GM12878 (cell line): Measurements from ENCODE around the gene MXRA7. TPM values are rescaled to one million over a fixed set of nuclear protein-coding genes. Genes with fewer than 3 reads are reported as not detected.

Source experiments
- ATAC-seq: fragments of 200-7000 bp; cut with Tn5 transposase; 3 replicates; pipeline ENCODE4 v1.9.1; 2020; ENCODE audit warnings: mild to moderate bottlenecking, moderate library complexity
- BruUV-seq: library from RNA; stranded (reverse); fragments of 400-500 nt; replicated peaks from 2 replicates; lab custom pipeline; 2021; lab: Mats Ljungman, UMichigan
- CTCF ChIA-PET: fragments of 300-600 bp; sonication (Branson Sonifier 250); formaldehyde crosslinking; extraction: SDS; loops from one replicate; lab custom pipeline; 2021; ENCODE audit warnings: inconsistent platforms; lab: Yijun Ruan, JAX
- POLR2A ChIA-PET: fragments of 350-600 bp; formaldehyde crosslinking; extraction: SDS; loops from one replicate; lab custom pipeline; 2021; ENCODE audit warnings: inconsistent platforms; lab: Charles Lee
- RAD21 ChIA-PET: fragments of 300-600 bp; sonication (Branson Sonifier 250); formaldehyde crosslinking; loops from one replicate; lab custom pipeline; 2023; ENCODE audit warnings: antibody characterized with exemption; ENCODE audit not compliant: unreplicated experiment; lab: Charles Lee
- SMC1A ChIA-PET: fragments of 300-600 bp; sonication (Branson Sonifier 250); formaldehyde crosslinking; loops from one replicate; lab custom pipeline; 2023; ENCODE audit not compliant: unreplicated experiment, uncharacterized antibody; lab: Charles Lee
- DNase-seq: peaks from one replicate; pipeline ENCODE4 v3.0.0-alpha.2; 2011; ENCODE audit warnings: low read depth, low spot score
- FAIRE-seq: peaks from 3 replicates; lab custom pipeline; 2011; peaks lifted over from hg19 to GRCh38; lab: Jason Lieb, UNC
- H2AFZ ChIP-seq: 2 replicates; pipeline ENCODE4 v1.6.0; 2011; ENCODE audit warnings: low read depth, low read length, control low read depth; ENCODE audit not compliant: control insufficient read depth
- H3K27ac ChIP-seq: 2 replicates; pipeline ENCODE4 v1.5.1; 2011; ENCODE audit warnings: control low read depth; ENCODE audit not compliant: control insufficient read depth, insufficient read depth
- H3K27me3 ChIP-seq, 2 experiments: replicated peaks in 1 of 2; 2 replicates each; pipeline versions ENCODE4 v1.6.0 to v1.6.1; 2011; ENCODE audit warnings: low read length in 1 of 2; ENCODE audit not compliant: control insufficient read depth in 2 of 2, insufficient read depth in 2 of 2
- H3K36me3 ChIP-seq, 2 experiments: 2 replicates each; pipeline ENCODE4 v1.5.1; 2011; ENCODE audit warnings: low read length in 1 of 2; ENCODE audit not compliant: control insufficient read depth in 2 of 2, insufficient read depth in 2 of 2
- H3K4me1 ChIP-seq: 2 replicates; pipeline ENCODE4 v1.6.1; 2011; ENCODE audit warnings: mild to moderate bottlenecking, low read length, moderate library complexity, mixed read lengths; ENCODE audit not compliant: control insufficient read depth, insufficient read depth
- H3K4me2 ChIP-seq: 2 replicates; pipeline ENCODE4 v1.6.0; 2011; ENCODE audit warnings: control low read depth; ENCODE audit not compliant: control insufficient read depth, insufficient read depth
- H3K4me3 ChIP-seq: fragments of 200-600 bp; sonication (generic); 2 replicates; pipeline ENCODE4 v1.5.1; 2016
- H3K79me2 ChIP-seq: 2 replicates; pipeline ENCODE4 v1.6.0; 2011; ENCODE audit warnings: low read length; ENCODE audit not compliant: control insufficient read depth, insufficient read depth
- H3K9ac ChIP-seq: 2 replicates; pipeline ENCODE4 v1.8.0; 2011; ENCODE audit warnings: low read length, control low read depth, mixed read lengths; ENCODE audit not compliant: control insufficient read depth, insufficient read depth
- H3K9me3 ChIP-seq: replicated peaks from 3 replicates; pipeline ENCODE4 v1.5.1; 2011; ENCODE audit warnings: mild to moderate bottlenecking, low read length; ENCODE audit not compliant: control insufficient read depth, insufficient read depth
- H4K20me1 ChIP-seq: 2 replicates; pipeline ENCODE4 v1.6.0; 2011; ENCODE audit not compliant: control insufficient read depth, insufficient read depth
- ATF2 ChIP-seq: IDR thresholded peaks from 2 replicates; pipeline ENCODE4 v1.6.1; 2012; ENCODE audit warnings: low read length, inconsistent platforms
- CREM ChIP-seq: IDR thresholded peaks from 2 replicates; pipeline ENCODE4 v1.6.1; 2014; ENCODE audit warnings: antibody characterized with exemption, low read depth
- E2F4 ChIP-seq: IDR thresholded peaks from 2 replicates; pipeline ENCODE4 v1.6.1; 2012; ENCODE audit warnings: low read depth, low read length, improper control_type of control experiment
- E4F1 ChIP-seq: fragments of 450-650 bp; IDR thresholded peaks from 2 replicates; pipeline ENCODE4 v1.6.1; 2018; ENCODE audit warnings: borderline replicate concordance, mild to moderate bottlenecking; ENCODE audit not compliant: partially characterized antibody
- MAX ChIP-seq: IDR thresholded peaks from 2 replicates; pipeline ENCODE4 v1.6.1; 2012; ENCODE audit warnings: low read depth, low read length, improper control_type of control experiment
- MTA3 ChIP-seq: IDR thresholded peaks from 2 replicates; pipeline ENCODE4 v1.6.1; 2012; ENCODE audit warnings: low read length, inconsistent platforms, borderline replicate concordance
- NFYA ChIP-seq: IDR thresholded peaks from 2 replicates; pipeline ENCODE4 v1.6.1; 2011; ENCODE audit warnings: low read depth, mild to moderate bottlenecking, low read length, improper control_type of control experiment, borderline replicate concordance
- POU2F2 ChIP-seq: IDR thresholded peaks from 3 replicates; pipeline ENCODE4 v1.6.1; 2011; ENCODE audit warnings: low read depth, mild to moderate bottlenecking, low read length, borderline replicate concordance
- RB1 ChIP-seq: fragments of 450-650 bp; formaldehyde crosslinking; IDR thresholded peaks from 2 replicates; pipeline ENCODE4 v1.6.1; 2017; ENCODE audit warnings: mild to moderate bottlenecking, borderline replicate concordance
- SIN3A ChIP-seq: IDR thresholded peaks from 2 replicates; pipeline ENCODE4 v1.6.1; 2012; ENCODE audit warnings: low read depth, low read length, improper control_type of control experiment
- SP1 ChIP-seq: IDR thresholded peaks from one replicate; pipeline ENCODE4 v1.6.1; 2011; ENCODE audit warnings: low read depth, low read length
- YY1 ChIP-seq: IDR thresholded peaks from 2 replicates; pipeline ENCODE4 v1.6.1; 2011; ENCODE audit warnings: low read depth, mild to moderate bottlenecking, low read length
- WGBS: methylation state at CpG from one replicate; pipeline ENCODE4 v1.1.6; 2016; ENCODE audit warnings: low lambda C conversion rate; ENCODE audit not compliant: insufficient replicate concordance, insufficient coverage; ENCODE audit errors: missing lambda C conversion rate; 5-methylcytosine and 5-hydroxymethylcytosine counted together
- in situ Hi-C: fragments of 300-500 bp; cut with MboI; formaldehyde crosslinking; loops from 9 replicates; pipeline ENCODE4 v1.14.3; 2018; ENCODE audit warnings: mixed read lengths
- intact Hi-C: fragments of 100-400 bp; cut with micrococcal nuclease; formaldehyde crosslinking; loops from one replicate; pipeline ENCODE4 v1.14.2; 2022; ENCODE audit not compliant: unreplicated experiment
- polyA plus RNA-seq, 11 experiments: library from polyadenylated mRNA; depleted of rRNA in 4 of 11; unstranded in 6 of 11; stranded (reverse) in 5 of 11; fragments of >200 nt; fragmentation: Nextera tagmentation in 4 of 11; fragmentation: Illumina TruSeq in 1 of 11; extraction: Ambion mirVana in 4 of 11; extraction: Trizol in 1 of 11; gene quantifications; 1 replicate in 1 of 11; 2 replicates in 10 of 11; pipeline versions ENCODE4 v1.2.1 to v1.2.3, GENCODE V29; 2011 to 2016; ENCODE audit warnings: inconsistent platforms in 2 of 11, missing spikeins in 2 of 11, low read depth in 1 of 11
- total RNA-seq, 4 experiments: library from RNA; depleted of rRNA in 3 of 4; stranded (reverse); fragments of >200 nt in 3 of 4; fragmentation: Illumina TruSeq in 1 of 4; extraction: Trizol in 1 of 4; gene quantifications; 2 replicates each; pipeline versions ENCODE4 v1.2.1 to v1.2.3, GENCODE V29; 2013 to 2021
- TF ChIP-seq, protein P1 (sequence below): fragments of 150-350 bp; IDR thresholded peaks from 2 replicates; pipeline ENCODE4 v1.6.1; 2016; ENCODE audit warnings: low read depth, low read length

Gene MXRA7
- total and polyA plus RNA-seq, 10 of the 15 experiments (the other 5 are each of a cell fraction or from before 2014, with no cell fraction given), result 0.03 to 2.0 (median 0.33) TPM

DNA sequence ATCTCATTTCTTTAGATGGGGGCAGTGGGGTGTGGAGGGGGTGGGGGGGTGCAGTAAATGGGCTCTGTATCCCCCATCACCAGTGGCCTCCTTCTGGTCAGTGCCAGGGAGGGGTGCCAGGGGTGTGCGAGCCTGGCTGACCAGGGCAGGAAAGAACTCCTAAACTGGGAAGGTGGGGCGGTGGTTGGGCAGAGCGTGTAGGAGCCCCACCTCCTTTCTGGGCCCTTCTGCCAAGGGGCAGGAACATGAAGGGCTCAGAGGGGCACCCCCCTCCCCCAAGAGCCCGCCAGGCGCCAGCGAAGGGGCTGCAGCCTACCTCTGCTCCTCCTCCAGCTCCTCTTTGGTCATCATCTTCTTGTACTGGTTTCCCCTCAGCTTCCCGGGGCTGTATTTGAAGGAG, 26.0 kb downstream of the MXRA7 start (continued):
- TF ChIP-seq E2F4, result no peak
- TF ChIP-seq NFYA, result no peak
- no peak for TF ChIP-seq ATF2
- TF ChIP-seq, all 136 proteins: peak for 0

DNA sequence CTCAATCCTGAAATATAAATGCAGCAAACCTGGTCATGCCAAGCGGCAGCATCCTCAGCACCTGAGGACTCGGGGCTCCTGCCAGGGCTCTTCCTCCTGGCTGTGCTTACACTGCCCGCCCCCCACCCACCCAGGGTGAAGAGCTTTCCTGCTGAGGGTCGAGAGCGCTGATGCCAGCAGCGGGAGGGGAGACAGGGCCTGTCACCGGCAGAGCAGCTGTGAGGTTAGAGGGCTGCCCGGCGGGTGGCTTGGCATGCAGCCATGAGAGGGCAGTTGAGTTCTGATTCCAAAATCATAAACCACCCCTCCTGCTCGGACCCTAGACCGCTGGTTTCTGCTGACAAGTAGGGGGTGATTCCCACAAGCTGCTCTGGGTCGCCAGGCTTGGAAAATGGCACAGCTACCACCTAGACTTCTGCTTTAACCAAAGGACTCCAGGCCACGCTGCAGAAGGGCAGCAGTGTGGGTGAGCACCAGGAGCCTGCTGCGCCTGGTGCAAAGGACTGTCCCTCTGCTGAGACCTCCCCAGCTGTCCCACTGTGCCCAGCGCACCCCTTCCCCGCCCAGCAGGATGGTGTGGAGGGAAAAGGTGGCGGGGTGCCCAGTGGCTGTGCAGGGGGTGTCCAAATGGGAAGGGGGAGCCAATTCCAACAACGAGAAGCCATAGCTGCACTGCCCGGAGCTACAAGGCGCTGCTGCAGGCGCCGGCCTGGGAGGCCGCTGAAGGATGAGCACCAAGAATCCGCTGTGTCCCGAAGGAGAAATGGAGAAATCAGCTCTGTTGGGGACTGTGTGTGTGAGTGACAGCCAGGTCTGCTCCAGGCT, 26.6 kb downstream of the MXRA7 start:
- Histone ChIP-seq H4K20me1 (no peaks in the 10 kb centered on the region), H3K79me2 (no peaks in the 10 kb centered on the region), H3K9me3 (no peaks in the 10 kb centered on the region), H3K4me3 (no peak overlapping the region), H3K4me1 (no peaks in the 10 kb centered on the region), H2AFZ (no peak overlapping the region), H3K27me3 (peaks cover 0 to 1% of the 10 kb centered on the region in 2 experiments; a peak in 2 of 4 replicates), H3K27ac (no peak overlapping the region), H3K4me2 (no peak overlapping the region), H3K36me3 (no peaks in the 10 kb centered on the region), H3K9ac (no peak overlapping the region)
- intact Hi-C loops, result no loop called here
- ATAC-seq (no peak), DNase-seq (no peak), FAIRE-seq (no peak)
- CTCF ChIA-PET, result interaction anchor here (1.0 to 3.9 kb wide), 3 partner anchors 29 to 89 kb away, joined by 3 to 37 read pairs (median 9); no protein-coding TSS in a partner anchor
- RAD21 ChIA-PET, result no interaction called here
- SMC1A ChIA-PET, result no interaction called here
- BruUV-seq, result no TSS peak
- in situ Hi-C loops, result loop anchor here (5.0 kb wide), 1 partner anchor 162 kb away; no protein-coding TSS in a partner anchor
- WGBS, result 46% methylated on average over 25 of the region's 25 CpGs
- POLR2A ChIA-PET, result no interaction called here
- TF ChIP-seq MTA3 (no peak), RB1 (no peak), YY1 (no peak), POU2F2 (no peak), MAX (no peak), SIN3A (no peak), E4F1 (no peak), CREM (no peak), SP1 (no peak)
- TF ChIP-seq, protein P1, sequence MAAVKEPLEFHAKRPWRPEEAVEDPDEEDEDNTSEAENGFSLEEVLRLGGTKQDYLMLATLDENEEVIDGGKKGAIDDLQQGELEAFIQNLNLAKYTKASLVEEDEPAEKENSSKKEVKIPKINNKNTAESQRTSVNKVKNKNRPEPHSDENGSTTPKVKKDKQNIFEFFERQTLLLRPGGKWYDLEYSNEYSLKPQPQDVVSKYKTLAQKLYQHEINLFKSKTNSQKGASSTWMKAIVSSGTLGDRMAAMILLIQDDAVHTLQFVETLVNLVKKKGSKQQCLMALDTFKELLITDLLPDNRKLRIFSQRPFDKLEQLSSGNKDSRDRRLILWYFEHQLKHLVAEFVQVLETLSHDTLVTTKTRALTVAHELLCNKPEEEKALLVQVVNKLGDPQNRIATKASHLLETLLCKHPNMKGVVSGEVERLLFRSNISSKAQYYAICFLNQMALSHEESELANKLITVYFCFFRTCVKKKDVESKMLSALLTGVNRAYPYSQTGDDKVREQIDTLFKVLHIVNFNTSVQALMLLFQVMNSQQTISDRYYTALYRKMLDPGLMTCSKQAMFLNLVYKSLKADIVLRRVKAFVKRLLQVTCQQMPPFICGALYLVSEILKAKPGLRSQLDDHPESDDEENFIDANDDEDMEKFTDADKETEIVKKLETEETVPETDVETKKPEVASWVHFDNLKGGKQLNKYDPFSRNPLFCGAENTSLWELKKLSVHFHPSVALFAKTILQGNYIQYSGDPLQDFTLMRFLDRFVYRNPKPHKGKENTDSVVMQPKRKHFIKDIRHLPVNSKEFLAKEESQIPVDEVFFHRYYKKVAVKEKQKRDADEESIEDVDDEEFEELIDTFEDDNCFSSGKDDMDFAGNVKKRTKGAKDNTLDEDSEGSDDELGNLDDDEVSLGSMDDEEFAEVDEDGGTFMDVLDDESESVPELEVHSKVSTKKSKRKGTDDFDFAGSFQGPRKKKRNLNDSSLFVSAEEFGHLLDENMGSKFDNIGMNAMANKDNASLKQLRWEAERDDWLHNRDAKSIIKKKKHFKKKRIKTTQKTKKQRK, result no peak
